Large intestine (tissue), 3 donors: ENCODE data around the gene UNC5B. TPM values are rescaled to one million over a fixed set of nuclear protein-coding genes. Genes with fewer than 3 reads are reported as not detected.
A peak's percentile ranks its signal among the peaks of the same experiment; 100 is the strongest.

Source experiments
- DNase-seq, 2 donors: peaks; one replicate each; pipeline versions ENCODE4 v3.0.0 to v3.0.0-alpha.2; 2013
- H3K27ac ChIP-seq: one replicate; pipeline ENCODE4 v1.5.1; 2013; ENCODE audit warnings: low read length
- H3K27me3 ChIP-seq: 2 replicates; pipeline ENCODE4 v1.6.1; 2013; ENCODE audit warnings: low read length; ENCODE audit not compliant: control insufficient read depth, insufficient read depth
- H3K36me3 ChIP-seq: 2 replicates; pipeline ENCODE4 v1.6.1; 2013; ENCODE audit warnings: low read length; ENCODE audit not compliant: control insufficient read depth, insufficient read depth
- H3K4me1 ChIP-seq: one replicate; pipeline ENCODE4 v1.6.1; 2013; ENCODE audit warnings: low read length; ENCODE audit not compliant: control insufficient read depth, insufficient read depth
- H3K4me3 ChIP-seq: one replicate; pipeline ENCODE4 v1.5.1; 2013; ENCODE audit warnings: low read length
- H3K9me3 ChIP-seq: one replicate; pipeline ENCODE4 v1.6.1; 2013; ENCODE audit warnings: mild to moderate bottlenecking, low read depth, low read length, moderate library complexity; ENCODE audit not compliant: control insufficient read depth
- WGBS: methylation state at CpG from one replicate; pipeline ENCODE4 v1.1.5; 2013; ENCODE audit warnings: low lambda C conversion rate; ENCODE audit not compliant: insufficient coverage; 5-methylcytosine and 5-hydroxymethylcytosine counted together
- polyA plus RNA-seq: library from polyadenylated mRNA; unstranded; fragments of 120-200 nt; gene quantifications from one replicate; pipeline ENCODE4 v1.2.1, GENCODE V29; 2013

UNC5B gene
- polyA plus RNA-seq, 1 donor: 10.5 TPM

- Histone ChIP-seq H3K4me1 (peaks cover 60% of the 10 kb centered on the region), H3K9me3 (no peaks in the 10 kb centered on the region), H3K4me3 (no peak overlapping the region), H3K27ac (no peak overlapping the region), H3K27me3 (no peaks in the 10 kb centered on the region), H3K36me3 (no peaks in the 10 kb centered on the region)
- WGBS: no CpG with 5 or more reads among the region's 22 CpGs
- no peak for DNase-seq
Measured at GRCh38 chr10:71239946-71240795, 27.8 kb downstream of the UNC5B start.

DNA sequence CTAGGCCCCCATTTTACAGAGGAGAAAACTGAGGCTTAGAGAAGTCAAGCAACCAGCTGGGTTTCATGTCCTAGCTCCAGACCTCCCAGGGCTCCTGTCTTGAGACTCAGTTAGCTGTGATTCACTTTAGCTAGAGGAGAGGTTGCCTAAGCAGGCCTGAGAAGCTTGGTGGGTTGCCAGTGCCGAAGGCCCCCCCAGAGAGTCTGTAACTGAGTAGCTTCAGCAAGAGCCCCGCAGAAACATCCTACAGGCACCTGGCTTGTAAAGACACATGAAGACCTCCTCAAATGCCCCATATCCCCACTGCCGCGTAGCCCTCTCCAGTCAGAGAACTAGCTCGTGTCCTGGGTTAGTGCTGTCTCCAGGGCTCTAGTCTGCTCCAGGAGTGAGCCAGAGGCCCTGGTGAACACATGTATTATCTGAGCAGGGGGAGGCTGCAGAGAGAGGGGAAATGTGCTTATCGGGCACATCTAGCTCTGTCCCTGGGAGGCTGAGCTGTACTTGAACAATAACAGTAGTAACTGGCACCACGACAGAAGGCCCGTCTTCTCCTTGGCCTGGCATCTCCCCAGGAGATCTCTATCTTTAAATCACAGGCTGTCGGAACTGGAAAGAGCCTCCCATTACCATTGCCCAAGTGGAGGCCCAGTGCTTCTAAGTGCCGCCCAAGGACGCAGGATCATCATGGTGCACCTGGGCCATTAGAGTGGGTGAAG is 28.9 kb downstream of the UNC5B start:
- Histone ChIP-seq H3K27me3 (no peaks in the 10 kb centered on the region), H3K4me1 (peaks cover 60% of the 10 kb centered on the region), H3K36me3 (no peaks in the 10 kb centered on the region), H3K4me3 (no peak overlapping the region), H3K27ac (no peak overlapping the region), H3K9me3 (no peaks in the 10 kb centered on the region)
- no peak for DNase-seq
- no CpG with 5 or more reads among the region's 11 CpGs for WGBS

- Histone ChIP-seq H3K36me3 (no peaks in the 10 kb centered on the region), H3K27ac (peak overlapping the region; percentile 2), H3K27me3 (no peaks in the 10 kb centered on the region)
Measured at GRCh38 chr10:71241830-71242621, 29.7 kb downstream of the UNC5B start.

GRCh38 chr10:71242622-71243009 is 30.2 kb downstream of the UNC5B start:
- no CpG with 5 or more reads among the region's 13 CpGs for WGBS

More at GRCh38 chr10:71241830-71242621, 29.7 kb downstream of the UNC5B start:
- Histone ChIP-seq H3K4me3 (no peak overlapping the region), H3K4me1 (peaks cover 60% of the 10 kb centered on the region), H3K9me3 (no peaks in the 10 kb centered on the region)
- no peak for DNase-seq
- WGBS: no CpG with 5 or more reads among the region's 12 CpGs

GRCh38 chr10:71243756-71244395 is 31.5 kb downstream of the UNC5B start:
- no CpG with 5 or more reads among the region's 6 CpGs for WGBS
- Histone ChIP-seq H3K4me1 (peaks cover 76% of the 10 kb centered on the region), H3K27me3 (no peaks in the 10 kb centered on the region), H3K27ac (peak overlapping the region; percentile 65), H3K36me3 (no peaks in the 10 kb centered on the region), H3K4me3 (no peak overlapping the region), H3K9me3 (no peaks in the 10 kb centered on the region)
- DNase-seq: peak; percentile 82 to 88

More at GRCh38 chr10:71242622-71243009, 30.2 kb downstream of the UNC5B start:
- no peak for DNase-seq
- no peaks in the 10 kb centered on the region for H3K36me3 ChIP-seq
- no peak overlapping the region for H3K4me3 ChIP-seq
- H3K27ac ChIP-seq: no peak overlapping the region
- peaks cover 64% of the 10 kb centered on the region for H3K4me1 ChIP-seq
- no peaks in the 10 kb centered on the region for H3K9me3 ChIP-seq
- no peaks in the 10 kb centered on the region for H3K27me3 ChIP-seq

DNA sequence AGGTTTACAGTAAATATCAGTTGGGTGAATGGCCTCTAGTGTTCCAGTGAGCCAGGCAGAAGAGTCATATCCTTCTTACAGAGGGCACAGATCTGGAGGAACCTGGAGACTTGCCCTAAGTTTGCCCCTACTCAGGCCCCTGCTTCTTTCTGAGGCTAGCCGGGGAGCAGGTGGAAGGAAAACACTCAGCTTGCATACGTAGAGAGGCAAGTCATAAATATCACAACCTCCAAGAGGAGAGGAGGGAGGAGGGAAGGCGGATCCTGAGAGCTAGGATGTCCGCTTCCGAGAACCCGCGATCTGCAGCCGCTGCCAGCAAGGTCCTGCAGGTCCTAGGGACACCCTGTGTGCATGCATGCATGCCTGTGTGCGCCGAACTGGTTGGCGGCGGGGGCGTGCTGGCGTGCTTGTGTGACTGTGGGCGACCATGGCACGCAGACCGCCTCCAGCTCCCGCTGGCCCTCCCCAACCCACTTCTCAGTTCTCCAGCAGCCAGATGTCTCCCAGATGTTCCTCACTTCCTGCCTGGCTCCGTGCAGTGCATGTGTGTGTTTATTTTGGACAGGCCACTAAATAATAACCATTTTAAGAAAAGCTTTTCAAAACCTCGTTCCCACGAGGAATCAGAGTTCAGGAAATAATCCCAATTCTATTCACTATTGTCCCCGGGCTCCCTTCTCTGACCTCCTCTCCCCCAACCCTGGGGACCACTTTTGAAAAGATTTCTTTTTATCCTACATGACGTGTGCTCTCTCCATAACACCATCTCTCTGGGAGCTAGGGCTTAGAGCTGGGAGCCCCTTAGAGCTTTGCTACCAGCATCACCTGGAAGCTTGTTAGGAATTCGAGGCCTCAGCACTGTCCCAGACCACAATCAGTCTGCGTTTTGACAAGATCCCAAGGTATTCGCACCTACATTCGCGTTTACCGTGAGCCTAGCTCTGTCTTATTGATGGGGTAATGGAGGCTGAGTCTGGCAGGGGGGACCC is 32.4 kb downstream of the UNC5B start:
- peak in 1 of 2 donors; percentile 70 for DNase-seq
- 58% methylated on average over 3 of the region's 29 CpGs for WGBS
- no peaks in the 10 kb centered on the region for H3K9me3 ChIP-seq
- no peaks in the 10 kb centered on the region for H3K36me3 ChIP-seq
- H3K4me3 ChIP-seq: no peak overlapping the region
- no peaks in the 10 kb centered on the region for H3K27me3 ChIP-seq
- H3K27ac ChIP-seq: peak overlapping the region; percentile 65
- peaks cover 85% of the 10 kb centered on the region for H3K4me1 ChIP-seq

DNA sequence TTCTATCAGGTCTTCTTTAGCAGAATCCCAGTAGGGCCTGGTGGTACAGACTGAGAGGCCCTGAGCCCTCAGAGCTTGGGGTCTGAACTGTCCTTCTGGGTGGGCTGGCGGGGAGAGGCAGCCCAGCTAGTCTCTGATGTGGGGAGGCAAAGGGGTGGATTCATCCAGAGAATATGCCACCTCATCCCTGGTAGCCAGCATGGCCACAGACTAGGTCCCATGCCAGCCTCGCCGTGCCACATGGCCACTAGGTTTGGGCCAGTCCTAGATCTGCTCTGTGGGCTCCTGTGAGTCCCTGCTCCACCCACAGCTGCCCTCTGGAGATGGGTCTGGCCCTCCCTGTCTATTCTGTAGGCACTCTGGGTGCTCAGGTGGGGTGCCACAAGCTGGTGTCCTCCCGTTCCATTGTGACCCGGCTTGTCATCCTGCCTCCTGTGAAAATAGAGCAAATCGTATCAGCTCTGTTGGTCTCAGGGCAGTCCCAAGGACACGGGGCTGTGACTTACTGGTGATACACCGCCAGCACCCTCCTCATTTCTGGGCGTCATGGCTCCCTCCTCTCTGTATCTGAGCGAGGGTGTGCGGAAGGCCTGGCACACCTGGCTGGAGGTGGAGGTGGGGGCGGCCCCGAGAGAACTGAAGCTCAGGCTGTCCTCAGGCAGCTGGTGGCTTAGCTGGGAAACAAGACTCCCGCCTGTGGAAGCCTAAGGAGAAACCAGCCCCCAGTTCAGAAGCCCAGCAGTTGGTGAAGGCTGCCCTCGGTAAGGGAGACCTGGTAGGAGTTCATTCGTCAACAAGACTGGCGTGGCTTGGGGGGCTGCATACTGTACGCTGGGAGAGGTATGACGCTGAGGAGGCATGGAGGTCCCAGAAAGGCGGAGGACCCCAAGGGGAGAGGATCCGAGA is 33.3 kb downstream of the UNC5B start:
- no peak for DNase-seq
- Histone ChIP-seq H3K27me3 (no peaks in the 10 kb centered on the region), H3K4me3 (no peak overlapping the region), H3K27ac (peak overlapping the region; percentile 85), H3K9me3 (no peaks in the 10 kb centered on the region), H3K36me3 (no peaks in the 10 kb centered on the region), H3K4me1 (peaks cover 88% of the 10 kb centered on the region)
- WGBS: no CpG with 5 or more reads among the region's 21 CpGs

DNA sequence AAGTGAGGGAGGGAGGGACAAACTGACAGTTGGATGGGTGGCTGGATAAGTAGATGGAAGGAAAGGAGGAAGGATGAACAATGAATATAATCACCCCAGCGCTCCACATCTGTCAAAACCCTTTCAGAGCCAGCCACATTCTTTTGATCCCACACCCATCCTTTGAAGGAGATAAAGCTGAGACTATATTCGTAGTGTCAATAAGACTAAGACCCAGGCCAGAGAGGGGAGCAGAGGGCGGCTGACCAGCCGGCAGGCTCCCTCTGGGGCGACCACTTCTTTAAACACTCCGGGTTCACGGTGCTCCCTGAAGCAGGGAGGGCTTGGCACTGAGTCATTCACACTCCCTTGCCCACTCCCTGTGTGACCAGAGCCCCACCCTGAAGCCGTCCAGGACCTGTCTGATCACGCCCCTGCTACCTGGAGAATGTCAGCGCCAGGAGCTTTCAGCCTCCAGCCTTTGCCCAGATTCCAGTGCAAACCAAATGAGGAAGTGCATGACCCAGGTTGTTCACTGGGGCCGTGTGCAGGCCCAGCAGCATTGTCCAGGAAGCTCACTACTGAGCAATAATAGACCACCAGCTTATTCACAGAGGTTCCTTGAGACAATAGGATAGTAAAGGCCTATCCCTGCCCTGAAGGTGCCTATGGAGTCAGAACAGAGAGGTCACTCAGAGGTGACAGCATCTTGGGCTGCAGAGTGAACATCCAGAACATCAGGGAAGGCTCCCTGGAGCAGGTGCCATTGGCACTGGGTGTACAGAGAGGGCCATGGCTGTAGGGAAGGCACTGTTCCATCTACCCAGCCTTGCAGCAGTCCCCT is 34.4 kb downstream of the UNC5B start:
- DNase-seq: peak; percentile 93 to 97
- Histone ChIP-seq H3K27ac (peak overlapping the region; percentile 85), H3K4me3 (no peak overlapping the region), H3K36me3 (no peaks in the 10 kb centered on the region), H3K9me3 (no peaks in the 10 kb centered on the region), H3K4me1 (peaks cover 89% of the 10 kb centered on the region), H3K27me3 (no peaks in the 10 kb centered on the region)
- WGBS: no CpG with 5 or more reads among the region's 11 CpGs
